Mesenteric fat pad (tissue), 1 donor: ENCODE results near the gene ABCG4. TPM values are rescaled to one million over a fixed set of nuclear protein-coding genes. Genes with fewer than 3 reads are reported as not detected.
A peak's percentile ranks its signal among the peaks of the same experiment; 100 is the strongest.

ENCODE experiments used
- DNase-seq: peaks from one replicate; pipeline ENCODE4 v3.0.0-alpha.2; 2020; ENCODE audit warnings: low spot score
- long read RNA-seq: library from polyadenylated mRNA; unstranded; transcript quantifications from one replicate; pipeline ENCODE4 v2.0.0, GENCODE V29; 2020
- total RNA-seq: library from RNA; stranded (reverse); fragmentation: NEBNext Ultra II Directional; extraction: Animal tissue kit (Norgen Biotek cat#: 25700); gene quantifications from one replicate; pipeline ENCODE4 v1.2.1, GENCODE V29; 2021
- donor health status: DM: yes; HTN: yes; CAD: no.

Gene ABCG4
- not detected for total RNA-seq
- long read RNA-seq = 0 reads

- no peak for DNase-seq
These were observed at the start of gene ABCG4 for GRCh38 chr11:119149018-119149785. Gene ABCG4, plus strand, starts transcription at chr11:119149052. Its CDS starts 914 bp downstream, at chr11:119149966.

- DNase-seq = no peak
These were observed 49.1 kb upstream of the ABCG4 start for GRCh38 chr11:119099711-119100110.

GRCh38 chr11:119100246-119100970 is 48.4 kb upstream of the ABCG4 start:
- no peak for DNase-seq

- no peak for DNase-seq
These were observed 47.7 kb upstream of the ABCG4 start for GRCh38 chr11:119100994-119101758.

GRCh38 chr11:119101759-119102423 is 47.0 kb upstream of the ABCG4 start, which contains the start of gene DPAGT1:
Gene DPAGT1, minus strand, starts transcription at chr11:119101853. Its CDS starts 198 bp downstream, at chr11:119101655.
- DNase-seq = no peak

- DNase-seq = peak; percentile 81
These were observed 45.6 kb upstream of the ABCG4 start for GRCh38 chr11:119103161-119103664.

- DNase-seq = no peak
These were observed 45.1 kb upstream of the ABCG4 start for GRCh38 chr11:119103793-119104192.

- DNase-seq = peak; percentile 96
These were observed 42.0 kb upstream of the ABCG4 start, which contains the start of gene C2CD2L for GRCh38 chr11:119106564-119107537. Gene C2CD2L, plus strand, starts transcription at chr11:119107344. Its CDS starts 398 bp downstream, at chr11:119107742.

GRCh38 chr11:119107538-119108145 is 41.2 kb upstream of the ABCG4 start:
- no peak for DNase-seq

- DNase-seq = peak; percentile 33
These were observed 40.6 kb upstream of the ABCG4 start for GRCh38 chr11:119108146-119108856.

GRCh38 chr11:119108857-119109221 is 40.0 kb upstream of the ABCG4 start:
- DNase-seq = no peak

GRCh38 chr11:119109843-119110242 is 39.0 kb upstream of the ABCG4 start:
- DNase-seq = peak; percentile 78

GRCh38 chr11:119110439-119110838 is 38.4 kb upstream of the ABCG4 start:
- no peak for DNase-seq

- peak; percentile 80 for DNase-seq
These were observed 37.4 kb upstream of the ABCG4 start for GRCh38 chr11:119111361-119111925.

- peak; percentile 67 for DNase-seq
These were observed 36.4 kb upstream of the ABCG4 start for GRCh38 chr11:119112314-119113020.

GRCh38 chr11:119113716-119114115 is 35.1 kb upstream of the ABCG4 start:
- DNase-seq = no peak

GRCh38 chr11:119114351-119114750 is 34.5 kb upstream of the ABCG4 start:
- DNase-seq = no peak
